Left lung (tissue), 10 donors: ENCODE measurements around the gene MPHOSPH10. TPM values are rescaled to one million over a fixed set of nuclear protein-coding genes. Genes with fewer than 3 reads are reported as not detected.

Experiments
- ATAC-seq: fragments of 200-7000 bp; cut with Tn5 transposase; one replicate; pipeline ENCODE4 v1.9.1; 2020; ENCODE audit warnings: moderate library complexity
- DNase-seq, 4 donors: peaks; one replicate each; pipeline ENCODE4 v3.0.0-alpha.2; 2013 to 2020
- H3K27ac ChIP-seq, 2 donors: fragments of 200-600 bp; sonication (generic) in 1 of 2; one replicate each; pipeline versions ENCODE4 v1.5.0 to v1.8.0; 2020 to 2021
- H3K27me3 ChIP-seq, 2 donors: fragments of 200-600 bp; sonication (generic) in 1 of 2; one replicate each; pipeline versions ENCODE4 v1.5.0 to v1.8.0; 2020 to 2021
- H3K36me3 ChIP-seq, 2 donors: fragments of 200-600 bp; sonication (generic) in 1 of 2; one replicate each; pipeline versions ENCODE4 v1.5.0 to v1.8.0; 2020 to 2021
- H3K4me1 ChIP-seq, 2 donors: fragments of 200-600 bp; one replicate each; pipeline ENCODE4 v1.8.0; 2021
- H3K4me3 ChIP-seq, 2 donors: fragments of 200-600 bp; sonication (generic) in 1 of 2; one replicate each; pipeline versions ENCODE4 v1.5.0 to v1.8.0; 2020 to 2021; ENCODE audit warnings: mild to moderate bottlenecking in 1 of 2
- H3K9me3 ChIP-seq, 2 donors: fragments of 200-600 bp; sonication (generic) in 1 of 2; one replicate each; pipeline versions ENCODE4 v1.5.0 to v1.8.0; 2020 to 2021
- CTCF ChIP-seq, 2 donors: fragments of 200-600 bp; sonication (generic) in 1 of 2; IDR thresholded peaks; one replicate each; pipeline versions ENCODE4 v1.5.0 to v1.8.0; 2021; ENCODE audit warnings: antibody characterized with exemption in 2 of 2
- intact Hi-C, 2 donors: fragments of 100-400 bp; cut with DNase I; formaldehyde crosslinking; loops; one replicate each; pipeline versions ENCODE4 v1.11.2 to v1.14.2; 2022
- polyA plus RNA-seq, 6 donors: library from polyadenylated mRNA; unstranded; fragments of 120-200 nt; gene quantifications; one replicate each; pipeline ENCODE4 v1.2.1, GENCODE V29; 2013; ENCODE audit not compliant: insufficient read length in 6 of 6
- total RNA-seq, 2 donors: library from RNA; stranded (reverse); fragmentation: NEBNext Ultra II Directional; extraction: Animal tissue kit (Norgen Biotek cat#: 25700); gene quantifications; one replicate each; pipeline ENCODE4 v1.2.1, GENCODE V29; 2021
- donor health status: DM: no; HTN: yes; CAD: no.
- donor health status: DM: no; HTN: no; CAD: no.

Gene MPHOSPH10
- total and polyA plus RNA-seq, 8 donors = 22.1 to 51.1 (median 47.4) TPM

DNA sequence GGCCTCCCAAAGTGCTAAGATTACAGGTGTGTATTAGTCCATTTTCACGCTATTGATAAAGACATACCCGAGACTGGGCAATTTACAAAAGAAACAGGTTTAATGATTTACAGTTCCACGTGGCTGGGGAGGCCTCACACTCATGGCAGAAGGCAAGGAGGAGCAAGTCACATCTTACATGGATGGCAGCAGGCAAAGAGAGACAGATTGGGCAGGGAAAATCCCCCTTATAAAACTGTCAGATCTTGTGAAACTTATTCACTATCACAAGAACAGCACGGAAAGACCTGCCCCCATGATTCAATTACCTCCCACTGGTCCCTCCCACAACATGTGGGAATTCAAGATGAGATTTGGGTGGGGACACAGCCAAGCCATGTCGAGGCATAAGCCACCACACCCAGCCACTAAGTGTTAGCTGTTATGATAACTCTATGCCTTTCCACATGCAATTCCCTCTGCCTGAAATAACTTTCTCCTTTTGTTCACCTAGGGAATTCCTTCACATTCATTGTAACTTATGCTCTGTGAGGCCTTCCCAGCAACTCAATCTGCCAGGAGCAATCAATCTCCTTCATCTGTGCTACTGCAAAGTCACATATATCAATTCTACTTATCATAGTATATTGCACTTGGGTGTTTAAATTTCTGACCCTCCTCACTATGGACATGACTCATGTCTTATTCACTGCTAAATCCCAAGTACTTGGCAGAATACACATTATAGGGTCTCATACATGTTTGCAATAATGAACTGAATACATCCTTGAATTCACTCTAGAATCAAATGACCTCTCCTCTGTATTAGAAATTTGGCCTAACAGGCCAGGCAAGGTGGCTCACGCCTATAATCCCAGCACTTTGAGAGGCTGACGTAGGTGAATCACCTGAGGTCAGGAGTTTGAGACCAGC lies 7.8 kb upstream of the MPHOSPH10 start:
- Histone ChIP-seq H3K36me3 (peaks cover 0 to 51% of the 10 kb centered on the region in 2 donors), H3K9me3 (no peaks in the 10 kb centered on the region), H3K4me1 (peaks cover 0 to 6% of the 10 kb centered on the region in 2 donors), H3K27me3 (no peaks in the 10 kb centered on the region), H3K27ac (no peak overlapping the region), H3K4me3 (no peak overlapping the region)
- intact Hi-C loops = no loop called here
- DNase-seq (no peak), ATAC-seq (no peak)
- no peak for TF ChIP-seq CTCF (IDR thresholded peaks at IDR 0.05)

DNA sequence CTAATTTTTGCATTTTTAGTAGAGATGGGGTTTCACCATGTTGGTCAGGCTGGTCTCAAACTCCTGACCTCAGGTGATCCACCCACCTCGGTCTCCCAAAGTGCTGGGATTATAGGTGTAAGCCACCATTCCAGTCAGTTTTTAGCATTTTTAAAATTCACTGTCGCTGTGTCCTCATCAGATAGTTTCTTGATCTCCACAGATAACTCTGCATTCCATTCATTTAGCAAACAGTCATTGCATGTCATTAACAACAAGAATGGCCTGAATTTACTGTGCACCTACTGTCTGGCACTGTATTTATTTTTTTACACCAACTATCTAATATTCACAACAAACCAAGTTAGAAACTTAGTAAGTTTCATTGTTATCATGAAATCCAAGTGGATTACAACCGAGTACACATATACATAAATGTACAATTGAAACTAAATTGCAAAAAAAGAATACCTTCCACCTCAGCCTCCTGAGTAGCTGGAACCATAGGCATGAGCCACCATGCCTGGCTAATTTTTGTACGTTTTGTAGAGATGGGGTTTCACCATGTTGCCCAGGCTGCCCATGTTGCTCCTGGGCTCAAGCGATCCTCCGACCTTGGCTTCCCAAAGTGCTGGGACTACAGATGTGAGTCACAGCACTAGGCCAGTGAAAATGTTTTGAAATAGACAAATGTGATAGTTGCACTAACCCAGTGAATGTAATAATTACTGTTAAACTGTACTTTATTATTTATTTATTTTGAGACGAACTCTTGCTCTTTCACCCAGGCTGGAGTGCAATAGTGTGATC lies 4.7 kb upstream of the MPHOSPH10 start:
- Histone ChIP-seq H3K9me3 (no peaks in the 10 kb centered on the region), H3K27ac (no peak overlapping the region), H3K27me3 (no peaks in the 10 kb centered on the region), H3K36me3 (peaks cover 0 to 24% of the 10 kb centered on the region in 2 donors), H3K4me3 (no peak overlapping the region), H3K4me1 (peaks cover 0 to 25% of the 10 kb centered on the region in 2 donors)
- intact Hi-C loops = no loop called here
- DNase-seq = no peak
- no peak for ATAC-seq
- no peak for TF ChIP-seq CTCF (IDR thresholded peaks at IDR 0.05)

GRCh38 chr2:71126957-71127356 lies 3.5 kb upstream of the MPHOSPH10 start:
- intact Hi-C loops = no loop called here
- peaks cover 4 to 37% of the 10 kb centered on the region in 2 donors for H3K4me1 ChIP-seq
- no peak for ATAC-seq

GRCh38 chr2:71129114-71129901 lies 1.1 kb upstream of the MPHOSPH10 start:
- Histone ChIP-seq H3K4me1 (peaks cover 8 to 49% of the 10 kb centered on the region in 2 donors), H3K27ac (peak overlapping the region; percentile 89 to 94), H3K27me3 (no peaks in the 10 kb centered on the region), H3K36me3 (peaks cover 0 to 7% of the 10 kb centered on the region in 2 donors), H3K4me3 (peak overlapping the region; percentile 63 to 81), H3K9me3 (no peaks in the 10 kb centered on the region)
- ATAC-seq = peak; percentile 3
- peak in 1 of 4 donors; percentile 3 for DNase-seq
- no peak for TF ChIP-seq CTCF (IDR thresholded peaks at IDR 0.05)
- intact Hi-C loops = no loop called here

More at GRCh38 chr2:71126957-71127356, 3.5 kb upstream of the MPHOSPH10 start:
- Histone ChIP-seq H3K9me3 (no peaks in the 10 kb centered on the region), H3K4me3 (no peak overlapping the region), H3K27ac (no peak overlapping the region), H3K27me3 (no peaks in the 10 kb centered on the region), H3K36me3 (peaks cover 0 to 13% of the 10 kb centered on the region in 2 donors)
- TF ChIP-seq CTCF (IDR thresholded peaks at IDR 0.05) = no peak
- no peak for DNase-seq
